Sigmoid colon (tissue), 4 donors: ENCODE measurements around the gene ETS2.

Experiments used
- CTCF ChIP-seq, 4 experiments: fragments of 450-650 bp in 3 of 4; fragments of 200-600 bp in 1 of 4; IDR thresholded peaks; one replicate each; pipeline ENCODE4 v1.5.1; 2016 to 2019; ENCODE audit warnings: antibody characterized with exemption in 4 of 4, mild to moderate bottlenecking in 3 of 4, moderate library complexity in 2 of 4
- EP300 ChIP-seq, 4 donors: sonication (generic); formaldehyde crosslinking; IDR thresholded peaks; one replicate each; pipeline ENCODE4 v1.6.1; 2017; ENCODE audit warnings: antibody characterized with exemption in 4 of 4
- POLR2A ChIP-seq, 2 donors: fragments of 450-650 bp; IDR thresholded peaks; one replicate each; pipeline ENCODE4 v1.6.1; 2016; ENCODE audit warnings: antibody characterized with exemption in 2 of 2, mild to moderate bottlenecking in 2 of 2, moderate library complexity in 2 of 2

DNA sequence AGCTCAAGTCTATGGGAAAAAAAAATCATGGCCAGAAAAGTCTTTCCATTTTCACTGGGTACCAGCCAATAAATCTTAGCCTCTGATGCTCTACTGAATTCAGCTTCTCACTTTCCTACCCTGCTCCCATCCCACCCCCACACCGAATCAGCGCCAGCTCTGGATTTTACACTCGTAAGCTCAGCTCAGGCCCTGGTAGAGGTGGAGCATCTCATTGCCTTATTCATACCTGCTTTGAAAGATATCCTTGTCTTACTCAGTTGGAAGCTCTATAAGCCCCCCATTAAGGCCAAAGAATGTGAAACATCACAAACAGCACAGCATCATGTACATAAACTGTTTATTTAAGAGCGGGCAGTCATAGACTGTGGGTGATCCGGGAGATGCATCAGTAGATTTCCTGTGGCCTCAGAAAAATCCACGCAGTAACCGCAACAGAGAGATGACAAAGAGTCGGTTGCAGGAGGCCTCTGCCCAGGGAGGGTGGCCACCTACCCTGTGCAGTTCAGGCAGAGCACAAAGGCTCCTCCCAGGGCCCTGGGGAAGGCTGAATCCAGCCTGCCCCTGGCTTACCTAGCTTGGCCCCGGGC is 36.4 kb upstream of the ETS2 start:
- no peak for TF ChIP-seq POLR2A (IDR thresholded peaks at IDR 0.05)
- TF ChIP-seq CTCF (IDR thresholded peaks at IDR 0.05) = no peak
- TF ChIP-seq EP300 (IDR thresholded peaks at IDR 0.05) = no peak
